ENCODE measurements around the gene LAMTOR4. TPM values are rescaled to one million over a fixed set of nuclear protein-coding genes. Genes with fewer than 3 reads are reported as not detected.

Gene LAMTOR4
- total and polyA plus RNA-seq, 12 donors: 33.1 to 266 (median 159) TPM

- intact Hi-C loops (cut with DNase I): no loop called here
- peaks cover 0 to 72% of the 10 kb centered on the region in 2 donors for H3K36me3 ChIP-seq (replicated peaks in 1 of 2)
- WGBS, 4 donors: 80 to 89% (median 85%) methylated on average over 11 to 12 of the region's 12 CpGs
- no peaks in the 10 kb centered on the region for H3K27me3 ChIP-seq
- H3K9me3 ChIP-seq (replicated peaks in 1 of 3): no peaks in the 10 kb centered on the region
- H3K4me1 ChIP-seq (replicated peaks in 1 of 2): no peaks in the 10 kb centered on the region
- H3K27ac ChIP-seq: no peak overlapping the region
- no peak overlapping the region for H3K4me3 ChIP-seq
- TF ChIP-seq CTCF (IDR thresholded peaks at IDR 0.05): no peak
- DNase-seq: no peak
Measured at GRCh38 chr7:100109521-100110163, 39.1 kb upstream of the LAMTOR4 start.

DNA sequence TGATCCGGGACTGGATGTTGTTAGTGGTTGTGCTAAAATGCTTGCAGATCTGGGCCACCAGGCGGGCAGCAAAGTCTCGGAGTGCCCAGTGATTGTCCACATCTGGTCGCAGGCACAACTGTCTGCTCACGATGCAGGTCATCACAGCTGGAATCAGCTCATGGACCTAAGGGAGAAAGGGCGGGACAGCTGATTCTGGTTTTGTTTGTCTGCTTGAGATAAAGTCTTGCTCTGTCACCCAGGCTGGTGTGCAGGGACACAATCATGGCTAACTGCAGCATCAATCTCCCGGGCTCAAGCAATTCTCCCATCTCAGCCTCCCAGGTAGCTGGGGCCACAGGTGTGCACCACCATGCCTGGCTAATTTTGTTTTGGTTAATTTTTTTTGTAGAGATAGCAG, 37.6 kb upstream of the LAMTOR4 start:
- TF ChIP-seq POLR2A (IDR thresholded peaks at IDR 0.05) (no peak), CTCF (IDR thresholded peaks at IDR 0.05) (no peak)
- no peak for DNase-seq
- Histone ChIP-seq H3K4me3 (no peak overlapping the region), H3K27me3 (no peaks in the 10 kb centered on the region), H3K36me3 (replicated peaks in 1 of 2) (peaks cover 0 to 72% of the 10 kb centered on the region in 2 donors), H3K9me3 (replicated peaks in 1 of 3) (no peaks in the 10 kb centered on the region), H3K4me1 (replicated peaks in 1 of 2) (no peaks in the 10 kb centered on the region), H3K27ac (no peak overlapping the region)
- intact Hi-C loops (cut with DNase I): no loop called here
- WGBS, 4 donors: 92 to 100% (median 95%) methylated on average over 4 to 7 of the region's 7 CpGs

DNA sequence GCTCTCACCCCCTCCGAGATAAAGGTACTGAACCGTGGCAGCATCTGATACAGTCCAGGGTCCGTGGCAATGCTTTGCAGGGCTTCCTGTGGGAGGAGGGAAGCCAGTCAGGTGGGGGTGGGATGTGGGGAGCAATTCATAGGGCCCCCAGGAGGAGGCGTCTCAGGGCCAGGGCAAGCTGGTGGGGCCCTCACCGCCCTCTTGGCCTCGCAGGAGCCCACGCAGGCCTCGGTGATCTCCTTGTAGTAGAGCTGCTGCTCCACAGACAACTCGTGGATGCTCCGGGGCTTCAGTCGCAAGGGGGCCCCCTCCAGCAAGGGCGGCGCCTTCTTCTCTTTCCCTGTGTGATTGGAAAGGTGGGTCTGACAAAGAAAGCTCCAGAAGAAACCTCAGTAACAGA, 36.8 kb upstream of the LAMTOR4 start:
- Histone ChIP-seq H3K27ac (no peak overlapping the region), H3K9me3 (replicated peaks in 1 of 3) (no peaks in the 10 kb centered on the region), H3K36me3 (replicated peaks in 1 of 2) (peaks cover 0 to 65% of the 10 kb centered on the region in 2 donors), H3K4me3 (no peak overlapping the region), H3K4me1 (replicated peaks in 1 of 2) (no peaks in the 10 kb centered on the region), H3K27me3 (no peaks in the 10 kb centered on the region)
- 82 to 98% (median 89%) methylated on average over 4 to 13 of the region's 13 CpGs for WGBS, 4 donors
- no peak for DNase-seq
- no peak for TF ChIP-seq POLR2A (IDR thresholded peaks at IDR 0.05)
- no peak for TF ChIP-seq CTCF (IDR thresholded peaks at IDR 0.05)
- intact Hi-C loops (cut with DNase I): no loop called here

GRCh38 chr7:100115026-100115425, 33.7 kb upstream of the LAMTOR4 start:
- DNase-seq: no peak
- H3K27me3 ChIP-seq: no peaks in the 10 kb centered on the region
- no peaks in the 10 kb centered on the region for H3K9me3 ChIP-seq (replicated peaks in 1 of 3)
- no peak overlapping the region for H3K27ac ChIP-seq
- intact Hi-C loops (cut with DNase I): no loop called here
- no peak for TF ChIP-seq CTCF (IDR thresholded peaks at IDR 0.05)
- TF ChIP-seq POLR2A (IDR thresholded peaks at IDR 0.05): no peak
- 90 to 96% (median 92%) methylated on average over 7 of the region's 7 CpGs for WGBS, 4 donors
- H3K4me1 ChIP-seq (replicated peaks in 1 of 2): peaks cover 7% of the 10 kb centered on the region in 2 donors
- no peak overlapping the region for H3K4me3 ChIP-seq
- peaks cover 0 to 37% of the 10 kb centered on the region in 2 donors for H3K36me3 ChIP-seq (replicated peaks in 1 of 2)

Measured in adrenal gland (tissue), 12 donors.